Adrenal gland (tissue), 5 donors: ENCODE results near the gene DNAH3.

ENCODE experiments used
- CTCF ChIP-seq, 6 experiments: fragments of 450-650 bp in 4 of 6; fragments of 200-600 bp in 2 of 6; sonication (generic) in 1 of 6; IDR thresholded peaks; 1 replicate in 5 of 6; 2 replicates in 1 of 6; pipeline versions ENCODE4 v1.5.1 to v1.8.0; 2016 to 2021; ENCODE audit warnings: antibody characterized with exemption in 6 of 6, mild to moderate bottlenecking in 2 of 6, moderate library complexity in 1 of 6
- POLR2A ChIP-seq, 2 donors: fragments of 450-650 bp; IDR thresholded peaks; one replicate each; pipeline ENCODE4 v1.6.1; 2017; ENCODE audit warnings: antibody characterized with exemption in 2 of 2, mild to moderate bottlenecking in 2 of 2, moderate library complexity in 1 of 2
- donor health status: DM: no; HTN: no; CAD: no.

DNA sequence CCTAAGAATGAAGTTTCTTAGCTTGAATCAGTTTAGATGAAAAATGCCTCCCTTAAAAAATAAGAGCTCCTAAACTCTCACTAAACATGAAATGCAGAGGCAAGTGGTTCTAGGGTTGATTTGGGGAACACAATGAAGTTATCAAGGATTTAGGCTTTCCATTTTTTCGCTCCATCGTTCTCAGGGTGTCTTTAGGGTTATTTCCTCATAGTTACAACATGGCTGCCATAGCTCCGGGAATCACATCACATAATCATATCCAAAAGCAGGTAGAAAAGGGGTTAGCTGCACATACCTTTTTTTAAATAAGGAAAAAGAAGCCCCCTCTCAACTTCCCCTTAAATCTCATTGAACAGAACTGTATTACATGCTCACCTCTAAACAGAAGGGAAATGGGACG, 39.4 kb upstream of the DNAH3 start:
- no peak for TF ChIP-seq POLR2A (IDR thresholded peaks at IDR 0.05)
- no peak for TF ChIP-seq CTCF (IDR thresholded peaks at IDR 0.05)
